Endothelial cell of umbilical vein (primary cell): ENCODE results near the gene CYFIP2. TPM values are rescaled to one million over a fixed set of nuclear protein-coding genes. Genes with fewer than 3 reads are reported as not detected.

Experiments used
- BruUV-seq: library from RNA; stranded (reverse); fragments of 400-500 nt; replicated peaks from 2 replicates; lab custom pipeline; 2021; lab: Mats Ljungman, UMichigan
- CTCF ChIA-PET: fragments of 300-600, 350-600 bp; sonication (Branson Sonifier 250); formaldehyde crosslinking; loops from one replicate; lab custom pipeline; 2021; ENCODE audit warnings: antibody characterized with exemption, inconsistent platforms; lab: Charles Lee
- POLR2A ChIA-PET: fragments of 300-600, 350-600 bp; sonication (Branson Sonifier 250); formaldehyde crosslinking; loops from one replicate; lab custom pipeline; 2021; ENCODE audit warnings: antibody characterized with exemption, inconsistent platforms; lab: Charles Lee
- DNase-seq: peaks from one replicate; pipeline ENCODE4 v3.0.0-alpha.2; 2011; ENCODE audit warnings: low read depth, low spot score
- FAIRE-seq: peaks from 2 replicates; lab custom pipeline; 2011; peaks lifted over from hg19 to GRCh38; lab: Jason Lieb, UNC
- H2AFZ ChIP-seq: 2 replicates; pipeline ENCODE4 v1.6.0; 2012; ENCODE audit warnings: low read depth, low read length, control low read depth, inconsistent platforms
- H3K27ac ChIP-seq: 2 replicates; pipeline ENCODE4 v1.5.1; 2011; ENCODE audit warnings: low read depth, mild to moderate bottlenecking, control low read depth, low read length, moderate library complexity; ENCODE audit not compliant: insufficient read depth
- H3K27me3 ChIP-seq, 2 experiments: 2 replicates each; pipeline versions ENCODE4 v1.6.0 to v1.6.1; 2011; ENCODE audit warnings: low read length in 2 of 2, mixed read lengths in 1 of 2; ENCODE audit not compliant: control insufficient read depth in 2 of 2, insufficient read depth in 2 of 2
- H3K36me3 ChIP-seq, 2 experiments: 2 replicates in 1 of 2; 3 replicates in 1 of 2; pipeline ENCODE4 v1.5.1; 2011; ENCODE audit warnings: low read length in 2 of 2, mild to moderate bottlenecking in 1 of 2, moderate library complexity in 1 of 2; ENCODE audit not compliant: control insufficient read depth in 2 of 2, insufficient read depth in 2 of 2; ENCODE audit errors: extremely low read depth in 1 of 2
- H3K4me1 ChIP-seq: 3 replicates; pipeline ENCODE4 v1.5.1; 2011; ENCODE audit warnings: mild to moderate bottlenecking, low read length; ENCODE audit not compliant: control insufficient read depth, insufficient read depth; ENCODE audit errors: extremely low read depth
- H3K4me2 ChIP-seq: 2 replicates; pipeline ENCODE4 v1.6.1; 2011; ENCODE audit warnings: low read length, control low read depth, mixed read lengths; ENCODE audit not compliant: insufficient read depth
- H3K4me3 ChIP-seq, 3 experiments: fragments of 200-600 bp in 1 of 3; sonication (generic), shearing (Covaris generic) in 1 of 3; replicated peaks in 1 of 3; 2 replicates each; pipeline ENCODE4 v1.5.1; 2011 to 2016; ENCODE audit warnings: control low read depth in 3 of 3, low read length in 3 of 3, mild to moderate bottlenecking in 2 of 3, inconsistent platforms in 1 of 3, low read depth in 1 of 3, moderate library complexity in 1 of 3; ENCODE audit not compliant: insufficient read depth in 1 of 3
- H3K79me2 ChIP-seq: 2 replicates; pipeline ENCODE4 v1.6.0; 2012; ENCODE audit warnings: low read length, inconsistent platforms; ENCODE audit not compliant: control insufficient read depth, insufficient read depth
- H3K9ac ChIP-seq: replicated peaks from 2 replicates; pipeline ENCODE3; 2011; ENCODE audit warnings: low read length, control low read depth; ENCODE audit not compliant: insufficient read depth; ENCODE audit errors: extremely low read depth
- H3K9me1 ChIP-seq: replicated peaks from 3 replicates; pipeline ENCODE4 v1.6.0; 2011; ENCODE audit warnings: mild to moderate bottlenecking, low read length; ENCODE audit not compliant: control insufficient read depth, insufficient read depth; ENCODE audit errors: extremely low read depth
- H3K9me3 ChIP-seq: replicated peaks from 2 replicates; pipeline ENCODE4 v1.5.1; 2012; ENCODE audit warnings: low read length, inconsistent platforms; ENCODE audit not compliant: control insufficient read depth, insufficient read depth
- H4K20me1 ChIP-seq: replicated peaks from 2 replicates; pipeline ENCODE3; 2011; ENCODE audit warnings: mild to moderate bottlenecking, low read length; ENCODE audit not compliant: control insufficient read depth, insufficient read depth; ENCODE audit errors: extremely low read depth
- CTCF ChIP-seq, 2 donors: IDR thresholded peaks; 1 replicate in 1 of 2; 2 replicates in 1 of 2; pipeline ENCODE4 v1.5.1; 2011; ENCODE audit warnings: low read length in 2 of 2, mild to moderate bottlenecking in 2 of 2, moderate library complexity in 2 of 2, control low read depth in 1 of 2, inconsistent platforms in 1 of 2, low read depth in 1 of 2; ENCODE audit not compliant: insufficient read depth in 1 of 2; ENCODE audit errors: extremely low read depth in 1 of 2
- EZH2 ChIP-seq: IDR thresholded peaks from 2 replicates; pipeline ENCODE4 v1.6.1; 2012; ENCODE audit warnings: borderline replicate concordance, low read depth, mild to moderate bottlenecking, moderate library complexity, low read length, inconsistent platforms; ENCODE audit not compliant: severe bottlenecking
- FOS ChIP-seq: IDR thresholded peaks from 2 replicates; pipeline ENCODE4 v1.6.1; 2011; ENCODE audit warnings: mild to moderate bottlenecking, low read length, moderate library complexity, borderline replicate concordance; ENCODE audit not compliant: insufficient read depth
- GATA2 ChIP-seq: IDR thresholded peaks from 2 replicates; pipeline ENCODE4 v1.7.0; 2011; ENCODE audit warnings: low read depth, mild to moderate bottlenecking, moderate library complexity, mixed read lengths, low read length; ENCODE audit not compliant: insufficient read length, insufficient read depth
- JUN ChIP-seq: IDR thresholded peaks from 2 replicates; pipeline ENCODE4 v1.6.1; 2011; ENCODE audit warnings: borderline replicate concordance, low read depth; ENCODE audit not compliant: insufficient read length, insufficient read depth
- MAX ChIP-seq: IDR thresholded peaks from 2 replicates; pipeline ENCODE4 v1.6.1; 2011; ENCODE audit not compliant: insufficient read depth, insufficient read length
- MYC ChIP-seq: IDR thresholded peaks from one replicate; pipeline ENCODE4 v1.6.1; 2011; ENCODE audit warnings: mild to moderate bottlenecking, low read depth, low read length
- POLR2A ChIP-seq: IDR thresholded peaks from 2 replicates; pipeline ENCODE4 v1.6.1; 2012; ENCODE audit warnings: low read depth, mild to moderate bottlenecking, control low read depth, low read length
- POLR2AphosphoS5 ChIP-seq: IDR thresholded peaks from 2 replicates; pipeline ENCODE4 v1.6.1; 2012; ENCODE audit warnings: low read depth, mild to moderate bottlenecking, control low read depth, low read length, moderate library complexity; ENCODE audit not compliant: insufficient read depth
- dilution Hi-C: fragments of 300-500 bp; cut with MboI; formaldehyde crosslinking; loops from one replicate; pipeline ENCODE4 v1.15.0; 2019; ENCODE audit warnings: low sequenced_read_pairs; ENCODE audit not compliant: extremely low pct_ligation_motif_present
- intact Hi-C: fragments of 100-400 bp; cut with micrococcal nuclease; formaldehyde crosslinking; loops from one replicate; pipeline ENCODE4 v1.10.0; 2022
- polyA plus RNA-seq, 4 experiments: library from polyadenylated mRNA; depleted of rRNA in 3 of 4; stranded (reverse) in 3 of 4; unstranded in 1 of 4; fragments of >200 nt; gene quantifications; 2 replicates each; pipeline versions ENCODE4 v1.2.1 to v1.2.3, GENCODE V29; 2011 to 2012; ENCODE audit warnings: missing spikeins in 1 of 4
- total RNA-seq: library from RNA; stranded (reverse); gene quantifications from 2 replicates; pipeline ENCODE4 v1.2.3, GENCODE V29; 2021

The CYFIP2 gene
- total and polyA plus RNA-seq, 2 donors (not counting 3 experiments of a cell fraction or from before 2014, with no cell fraction given) = 9.2 to 22.4 TPM

- POLR2A ChIA-PET = no interaction called here
- Histone ChIP-seq H3K36me3 (no peaks in the 10 kb centered on the region), H3K9me1 (no peaks in the 10 kb centered on the region), H4K20me1 (no peaks in the 10 kb centered on the region), H3K4me2 (no peak overlapping the region), H3K9me3 (no peaks in the 10 kb centered on the region), H3K4me3 (no peak overlapping the region), H3K27me3 (peaks cover 0 to 2% of the 10 kb centered on the region in 2 experiments), H2AFZ (no peak overlapping the region), H3K4me1 (no peaks in the 10 kb centered on the region), H3K9ac (no peak overlapping the region), H3K27ac (no peak overlapping the region), H3K79me2 (no peaks in the 10 kb centered on the region)
- dilution Hi-C loops (loop anchor here (25.0 kb wide), 1 partner anchor 152 kb away; no protein-coding TSS in a partner anchor), intact Hi-C loops (no loop called here)
- no peak for FAIRE-seq
- no peak for DNase-seq
- CTCF ChIA-PET = interaction anchor here (1.1 to 2.9 kb wide), 11 partner anchors 7 to 407 kb away, joined by 3 to 11 read pairs (median 5); no protein-coding TSS in a partner anchor
- TF ChIP-seq POLR2A = no peak
- no peak for TF ChIP-seq GATA2
- no peak for TF ChIP-seq MYC
- no peak for TF ChIP-seq JUN
- no peak for TF ChIP-seq EZH2
- TF ChIP-seq CTCF (IDR thresholded peaks at IDR 0.05; ENCODE audit: extremely low read depth in 1 of 2, insufficient read depth in 1 of 2, low read depth in 1 of 2, low read length in 2 of 2) = no peak
- TF ChIP-seq MAX = no peak
- TF ChIP-seq POLR2AphosphoS5 = no peak
- no peak for TF ChIP-seq FOS
- BruUV-seq = no TSS peak
These were observed 69.9 kb downstream of the CYFIP2 start for GRCh38 chr5:157335534-157336422.
